Measurements from ENCODE around the gene NPAS3.

The NPAS3 gene

GRCh38 chr14:33836203-33836899 is 897.7 kb downstream of the NPAS3 start:
- no peaks in the 10 kb centered on the region for H3K36me3 ChIP-seq (ENCODE audit: control insufficient read depth, insufficient read depth, low read length)
- no peak overlapping the region for H3K4me3 ChIP-seq (ENCODE audit: low read depth, low read length)
- H3K4me1 ChIP-seq (ENCODE audit: control insufficient read depth, insufficient read depth, low read length): peaks cover 12% of the 10 kb centered on the region
- no peaks in the 10 kb centered on the region for H3K9me3 ChIP-seq (ENCODE audit: control insufficient read depth, insufficient read depth, low read depth, low read length)
- no peak overlapping the region for H3K27ac ChIP-seq (ENCODE audit: low read depth, low read length)
- H3K27me3 ChIP-seq (ENCODE audit: control insufficient read depth, insufficient read depth, low read length): no peaks in the 10 kb centered on the region
- no peak overlapping the region for H3K9ac ChIP-seq (ENCODE audit: low read length)

DNA sequence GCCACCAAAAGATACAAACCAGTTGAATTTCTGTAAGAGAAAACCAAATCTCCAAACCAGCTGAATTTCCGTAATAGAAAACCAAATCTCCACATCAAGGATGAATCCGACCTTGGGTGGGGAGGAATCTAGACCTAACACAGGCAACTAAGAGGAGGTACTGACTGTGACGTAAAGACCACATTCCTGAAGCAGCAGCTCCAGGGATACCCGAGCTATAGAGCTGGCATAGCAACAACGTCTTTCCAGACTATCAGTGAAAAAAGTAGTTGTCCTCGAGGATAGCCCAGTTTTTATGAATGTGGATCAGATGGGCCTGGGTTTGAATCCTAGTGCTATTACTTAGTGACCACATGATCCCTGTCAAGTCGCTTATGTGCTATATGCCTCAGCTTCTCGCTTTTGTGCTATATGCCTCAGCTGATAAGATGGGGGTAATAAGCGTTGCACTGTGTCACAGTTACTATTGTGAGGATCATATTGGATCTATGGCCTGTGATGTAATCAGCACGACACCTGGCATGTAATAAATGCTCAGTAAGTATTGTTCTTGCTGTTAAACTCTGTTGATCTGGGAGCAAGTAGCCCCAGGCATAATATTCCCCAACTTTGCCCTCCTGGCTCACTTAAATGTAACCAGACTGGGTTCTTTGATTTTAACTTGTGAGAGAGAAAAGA is 898.4 kb downstream of the NPAS3 start:
- H3K36me3 ChIP-seq (ENCODE audit: control insufficient read depth, insufficient read depth, low read length): no peaks in the 10 kb centered on the region
- no peaks in the 10 kb centered on the region for H3K27me3 ChIP-seq (ENCODE audit: control insufficient read depth, insufficient read depth, low read length)
- H3K27ac ChIP-seq (ENCODE audit: low read depth, low read length): no peak overlapping the region
- H3K4me1 ChIP-seq (ENCODE audit: control insufficient read depth, insufficient read depth, low read length): peaks cover 12% of the 10 kb centered on the region
- H3K9ac ChIP-seq (ENCODE audit: low read length): no peak overlapping the region
- no peaks in the 10 kb centered on the region for H3K9me3 ChIP-seq (ENCODE audit: control insufficient read depth, insufficient read depth, low read depth, low read length)
- no peak overlapping the region for H3K4me3 ChIP-seq (ENCODE audit: low read depth, low read length)

DNA sequence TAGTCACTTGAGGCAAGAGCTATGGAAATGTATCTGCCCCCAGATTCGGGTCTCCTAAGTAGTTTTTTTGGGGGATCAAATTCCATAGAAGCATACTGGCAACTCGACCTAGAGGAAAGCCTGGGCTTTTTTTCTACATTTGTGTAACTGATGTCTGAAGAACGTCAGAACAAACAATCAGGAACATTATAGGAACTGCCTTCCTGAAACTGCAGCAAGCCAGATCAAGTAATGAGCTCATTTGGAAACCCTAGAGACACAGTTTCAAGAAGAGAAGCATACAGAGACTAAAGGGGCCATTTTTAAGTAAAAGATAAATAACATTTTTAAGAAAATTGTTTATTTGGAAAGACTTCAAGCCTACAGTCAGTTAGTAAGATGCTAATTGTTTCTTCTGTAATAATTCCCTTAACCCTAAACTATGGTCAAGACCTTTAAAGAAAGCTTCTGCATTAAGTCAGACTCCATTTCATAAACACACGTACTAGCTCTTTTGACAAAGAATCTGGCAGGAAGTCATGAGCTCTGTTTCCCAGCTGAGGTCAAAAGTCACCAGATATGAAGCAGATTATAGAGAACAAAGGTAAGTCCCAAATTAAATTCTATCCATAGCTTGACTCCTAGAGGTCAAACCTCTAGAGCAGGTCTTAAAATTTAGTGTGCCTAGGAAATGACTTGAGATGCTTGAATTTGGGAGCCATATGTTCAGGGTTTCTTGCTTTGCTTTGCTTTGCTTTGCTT is 899.4 kb downstream of the NPAS3 start:
- no peak overlapping the region for H3K9ac ChIP-seq (ENCODE audit: low read length)
- peaks cover 12% of the 10 kb centered on the region for H3K4me1 ChIP-seq (ENCODE audit: control insufficient read depth, insufficient read depth, low read length)
- H3K9me3 ChIP-seq (ENCODE audit: control insufficient read depth, insufficient read depth, low read depth, low read length): no peaks in the 10 kb centered on the region
- no peak overlapping the region for H3K27ac ChIP-seq (ENCODE audit: low read depth, low read length)
- H3K4me3 ChIP-seq (ENCODE audit: low read depth, low read length): no peak overlapping the region
- H3K27me3 ChIP-seq (ENCODE audit: control insufficient read depth, insufficient read depth, low read length): no peaks in the 10 kb centered on the region
- H3K36me3 ChIP-seq (ENCODE audit: control insufficient read depth, insufficient read depth, low read length): no peaks in the 10 kb centered on the region

GRCh38 chr14:33839193-33840076 is 900.8 kb downstream of the NPAS3 start:
- Histone ChIP-seq H3K4me1 (ENCODE audit: control insufficient read depth, insufficient read depth, low read length) (peaks cover 12% of the 10 kb centered on the region), H3K27ac (ENCODE audit: low read depth, low read length) (no peak overlapping the region), H3K27me3 (ENCODE audit: control insufficient read depth, insufficient read depth, low read length) (no peaks in the 10 kb centered on the region), H3K4me3 (ENCODE audit: low read depth, low read length) (no peak overlapping the region), H3K36me3 (ENCODE audit: control insufficient read depth, insufficient read depth, low read length) (no peaks in the 10 kb centered on the region), H3K9me3 (ENCODE audit: control insufficient read depth, insufficient read depth, low read depth, low read length) (no peaks in the 10 kb centered on the region), H3K9ac (ENCODE audit: low read length) (no peak overlapping the region)

DNA sequence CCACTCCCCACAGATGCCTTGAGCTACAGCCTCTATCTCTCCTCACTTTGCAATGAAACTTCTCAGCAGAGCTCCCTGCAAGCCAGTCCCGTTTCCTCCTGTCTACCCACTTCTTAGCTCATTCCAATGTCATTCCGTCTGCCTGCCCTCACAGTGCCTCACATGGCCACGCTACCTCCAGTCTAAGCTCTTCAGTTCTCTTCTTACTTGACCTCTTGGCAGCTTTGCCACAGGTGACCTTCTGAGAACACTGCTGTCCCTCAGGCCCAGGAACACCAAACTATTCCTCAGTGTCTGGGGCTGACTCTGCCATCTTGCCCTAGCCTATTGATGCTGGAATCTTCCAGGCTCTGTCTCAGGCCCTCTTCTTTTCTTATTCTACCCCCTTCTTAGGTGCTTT is 902.1 kb downstream of the NPAS3 start:
- Histone ChIP-seq H3K27ac (ENCODE audit: low read depth, low read length) (no peak overlapping the region), H3K4me1 (ENCODE audit: control insufficient read depth, insufficient read depth, low read length) (peaks cover 12% of the 10 kb centered on the region), H3K27me3 (ENCODE audit: control insufficient read depth, insufficient read depth, low read length) (no peaks in the 10 kb centered on the region), H3K4me3 (ENCODE audit: low read depth, low read length) (no peak overlapping the region), H3K36me3 (ENCODE audit: control insufficient read depth, insufficient read depth, low read length) (no peaks in the 10 kb centered on the region), H3K9ac (ENCODE audit: low read length) (no peak overlapping the region), H3K9me3 (ENCODE audit: control insufficient read depth, insufficient read depth, low read depth, low read length) (no peaks in the 10 kb centered on the region)

- H3K27ac ChIP-seq (ENCODE audit: low read depth, low read length): no peak overlapping the region
- H3K4me3 ChIP-seq (ENCODE audit: low read depth, low read length): no peak overlapping the region
- no peaks in the 10 kb centered on the region for H3K36me3 ChIP-seq (ENCODE audit: control insufficient read depth, insufficient read depth, low read length)
- no peak overlapping the region for H3K9ac ChIP-seq (ENCODE audit: low read length)
- no peaks in the 10 kb centered on the region for H3K27me3 ChIP-seq (ENCODE audit: control insufficient read depth, insufficient read depth, low read length)
- no peaks in the 10 kb centered on the region for H3K9me3 ChIP-seq (ENCODE audit: control insufficient read depth, insufficient read depth, low read depth, low read length)
- H3K4me1 ChIP-seq (ENCODE audit: control insufficient read depth, insufficient read depth, low read length): peaks cover under 1% of the 10 kb centered on the region; the same call in 1 of the 2 replicates
Measured at GRCh38 chr14:33842299-33842698, 903.6 kb downstream of the NPAS3 start.

GRCh38 chr14:33844118-33844517 is 905.4 kb downstream of the NPAS3 start:
- H3K27me3 ChIP-seq (ENCODE audit: control insufficient read depth, insufficient read depth, low read length): no peaks in the 10 kb centered on the region
- H3K4me3 ChIP-seq (ENCODE audit: low read depth, low read length): no peak overlapping the region
- H3K4me1 ChIP-seq (ENCODE audit: control insufficient read depth, insufficient read depth, low read length): peaks cover 7% of the 10 kb centered on the region; the same call in 1 of the 2 replicates
- H3K36me3 ChIP-seq (ENCODE audit: control insufficient read depth, insufficient read depth, low read length): no peaks in the 10 kb centered on the region
- H3K9ac ChIP-seq (ENCODE audit: low read length): no peak overlapping the region
- no peaks in the 10 kb centered on the region for H3K9me3 ChIP-seq (ENCODE audit: control insufficient read depth, insufficient read depth, low read depth, low read length)
- no peak overlapping the region for H3K27ac ChIP-seq (ENCODE audit: low read depth, low read length)

GRCh38 chr14:33846100-33846824 is 907.6 kb downstream of the NPAS3 start:
- no peak overlapping the region for H3K27ac ChIP-seq (ENCODE audit: low read depth, low read length)
- H3K9me3 ChIP-seq (ENCODE audit: control insufficient read depth, insufficient read depth, low read depth, low read length): no peaks in the 10 kb centered on the region
- no peaks in the 10 kb centered on the region for H3K36me3 ChIP-seq (ENCODE audit: control insufficient read depth, insufficient read depth, low read length)
- H3K4me1 ChIP-seq (ENCODE audit: control insufficient read depth, insufficient read depth, low read length): peaks cover 11% of the 10 kb centered on the region
- H3K9ac ChIP-seq (ENCODE audit: low read length): no peak overlapping the region
- H3K4me3 ChIP-seq (ENCODE audit: low read depth, low read length): no peak overlapping the region
- no peaks in the 10 kb centered on the region for H3K27me3 ChIP-seq (ENCODE audit: control insufficient read depth, insufficient read depth, low read length)

- Histone ChIP-seq H3K4me1 (ENCODE audit: control insufficient read depth, insufficient read depth, low read length) (peaks cover 19% of the 10 kb centered on the region), H3K27me3 (ENCODE audit: control insufficient read depth, insufficient read depth, low read length) (no peaks in the 10 kb centered on the region), H3K9ac (ENCODE audit: low read length) (no peak overlapping the region), H3K36me3 (ENCODE audit: control insufficient read depth, insufficient read depth, low read length) (no peaks in the 10 kb centered on the region), H3K27ac (ENCODE audit: low read depth, low read length) (no peak overlapping the region), H3K4me3 (ENCODE audit: low read depth, low read length) (no peak overlapping the region), H3K9me3 (ENCODE audit: control insufficient read depth, insufficient read depth, low read depth, low read length) (no peaks in the 10 kb centered on the region)
Measured at GRCh38 chr14:33847066-33847465, 908.4 kb downstream of the NPAS3 start.

GRCh38 chr14:33848009-33848408 is 909.3 kb downstream of the NPAS3 start:
- H3K27ac ChIP-seq (ENCODE audit: low read depth, low read length): no peak overlapping the region
- H3K9me3 ChIP-seq (ENCODE audit: control insufficient read depth, insufficient read depth, low read depth, low read length): no peaks in the 10 kb centered on the region
- H3K9ac ChIP-seq (ENCODE audit: low read length): no peak overlapping the region
- peaks cover 27% of the 10 kb centered on the region for H3K4me1 ChIP-seq (ENCODE audit: control insufficient read depth, insufficient read depth, low read length)
- H3K36me3 ChIP-seq (ENCODE audit: control insufficient read depth, insufficient read depth, low read length): no peaks in the 10 kb centered on the region
- no peak overlapping the region for H3K4me3 ChIP-seq (ENCODE audit: low read depth, low read length)
- no peaks in the 10 kb centered on the region for H3K27me3 ChIP-seq (ENCODE audit: control insufficient read depth, insufficient read depth, low read length)

Data from HUES6 (cell line).